ENCODE results near the gene KCTD10.

GRCh38 chr12:109439181-109439580 lies 37.9 kb downstream of the KCTD10 start:
- TF ChIP-seq, protein P1, sequence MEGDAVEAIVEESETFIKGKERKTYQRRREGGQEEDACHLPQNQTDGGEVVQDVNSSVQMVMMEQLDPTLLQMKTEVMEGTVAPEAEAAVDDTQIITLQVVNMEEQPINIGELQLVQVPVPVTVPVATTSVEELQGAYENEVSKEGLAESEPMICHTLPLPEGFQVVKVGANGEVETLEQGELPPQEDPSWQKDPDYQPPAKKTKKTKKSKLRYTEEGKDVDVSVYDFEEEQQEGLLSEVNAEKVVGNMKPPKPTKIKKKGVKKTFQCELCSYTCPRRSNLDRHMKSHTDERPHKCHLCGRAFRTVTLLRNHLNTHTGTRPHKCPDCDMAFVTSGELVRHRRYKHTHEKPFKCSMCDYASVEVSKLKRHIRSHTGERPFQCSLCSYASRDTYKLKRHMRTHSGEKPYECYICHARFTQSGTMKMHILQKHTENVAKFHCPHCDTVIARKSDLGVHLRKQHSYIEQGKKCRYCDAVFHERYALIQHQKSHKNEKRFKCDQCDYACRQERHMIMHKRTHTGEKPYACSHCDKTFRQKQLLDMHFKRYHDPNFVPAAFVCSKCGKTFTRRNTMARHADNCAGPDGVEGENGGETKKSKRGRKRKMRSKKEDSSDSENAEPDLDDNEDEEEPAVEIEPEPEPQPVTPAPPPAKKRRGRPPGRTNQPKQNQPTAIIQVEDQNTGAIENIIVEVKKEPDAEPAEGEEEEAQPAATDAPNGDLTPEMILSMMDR (IDR thresholded peaks at IDR 0.05; ENCODE audit: low read length) = no peak
- no peak for TF ChIP-seq EZH2 (IDR thresholded peaks at IDR 0.05; ENCODE audit: borderline replicate concordance, low read length)

Measured in OCI-LY1 (cell line).